Astrocyte of the cerebellum (primary cell): ENCODE measurements around the gene ACTN1.

ENCODE experiments used
- DNase-seq: peaks from one replicate; pipeline ENCODE4 v3.0.0-alpha.2; 2011; ENCODE audit warnings: low read depth
- H3K4me3 ChIP-seq: 2 replicates; pipeline ENCODE4 v1.5.1; 2011; ENCODE audit warnings: mild to moderate bottlenecking, low read depth, low read length, moderate library complexity
- CTCF ChIP-seq: IDR thresholded peaks from 2 replicates; pipeline ENCODE4 v1.5.1; 2012; ENCODE audit warnings: low read length, low read depth, moderate library complexity, mild to moderate bottlenecking; ENCODE audit errors: missing control alignments
- in situ Hi-C: cut with HindIII; loops from 2 replicates; pipeline ENCODE4 v1.10.0; 2017; ENCODE audit warnings: low sequenced_read_pairs

ACTN1 gene

GRCh38 chr14:68908803-68909202, 70.3 kb downstream of the ACTN1 start:
- no peak for DNase-seq
- no peak overlapping the region for H3K4me3 ChIP-seq
- no peak for TF ChIP-seq CTCF
- in situ Hi-C loops: no loop called here

DNA sequence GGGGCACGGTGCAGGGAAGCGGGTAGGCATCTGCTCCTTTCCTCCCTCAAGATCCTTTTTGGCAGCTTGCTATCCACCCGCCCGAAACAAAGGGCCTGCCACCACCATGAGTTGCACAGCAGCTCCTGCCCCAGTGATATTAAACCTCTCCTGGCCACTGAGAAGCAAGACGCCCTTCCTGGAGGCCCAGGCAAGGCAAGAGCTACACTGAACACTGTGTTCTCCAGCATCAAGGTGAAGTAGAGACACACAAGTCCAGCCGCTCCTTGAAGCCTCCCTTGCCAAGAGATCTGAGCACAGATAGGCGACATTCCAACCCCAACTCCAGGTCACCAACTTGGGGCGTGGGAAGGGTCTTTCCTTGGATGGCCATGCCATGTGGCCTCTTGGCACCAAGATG, 70.9 kb downstream of the ACTN1 start:
- H3K4me3 ChIP-seq: no peak overlapping the region
- in situ Hi-C loops: no loop called here
- DNase-seq: no peak
- TF ChIP-seq CTCF: no peak

- no peak overlapping the region for H3K4me3 ChIP-seq
- in situ Hi-C loops: no loop called here
- DNase-seq: no peak
- no peak for TF ChIP-seq CTCF
Observed at GRCh38 chr14:68906439-68906838, 72.7 kb downstream of the ACTN1 start.

DNA sequence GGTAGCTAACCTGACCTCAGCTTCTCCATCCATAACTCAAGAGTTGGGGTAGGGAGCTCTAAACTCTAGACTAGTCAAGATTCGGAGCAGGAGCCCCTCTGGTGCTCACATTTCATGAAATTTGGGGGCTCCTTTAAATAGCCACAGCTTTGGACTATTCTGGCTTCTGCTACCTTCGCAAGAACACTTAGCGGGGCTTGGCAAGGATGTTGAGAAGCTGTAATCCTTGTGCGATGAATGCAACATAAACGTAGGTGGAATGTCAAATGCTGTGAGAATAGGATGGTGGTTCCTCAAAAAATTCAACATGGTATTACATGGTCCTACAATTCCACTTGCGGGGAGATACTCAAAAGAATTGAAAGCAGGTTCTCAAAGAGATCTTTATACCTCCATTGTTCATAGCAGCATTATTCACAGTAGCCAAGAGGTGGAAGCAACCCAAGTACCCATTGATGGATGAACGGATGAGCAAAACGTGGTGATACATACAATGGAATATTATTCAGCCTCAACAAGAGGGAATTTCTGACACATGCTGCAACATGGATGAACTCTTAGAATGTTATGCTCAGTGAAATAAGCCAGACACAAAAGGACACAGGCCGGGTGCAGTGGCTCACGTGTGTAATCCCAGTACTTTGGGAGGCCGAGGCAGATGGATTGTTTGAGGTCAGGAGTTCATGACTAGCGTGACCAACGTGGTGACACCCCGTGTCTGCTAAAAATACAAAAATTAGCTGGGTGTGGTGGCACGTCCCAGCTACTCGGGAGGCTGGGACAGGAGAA, 73.8 kb downstream of the ACTN1 start:
- in situ Hi-C loops: no loop called here
- TF ChIP-seq CTCF: no peak
- H3K4me3 ChIP-seq: no peak overlapping the region
- no peak for DNase-seq

DNA sequence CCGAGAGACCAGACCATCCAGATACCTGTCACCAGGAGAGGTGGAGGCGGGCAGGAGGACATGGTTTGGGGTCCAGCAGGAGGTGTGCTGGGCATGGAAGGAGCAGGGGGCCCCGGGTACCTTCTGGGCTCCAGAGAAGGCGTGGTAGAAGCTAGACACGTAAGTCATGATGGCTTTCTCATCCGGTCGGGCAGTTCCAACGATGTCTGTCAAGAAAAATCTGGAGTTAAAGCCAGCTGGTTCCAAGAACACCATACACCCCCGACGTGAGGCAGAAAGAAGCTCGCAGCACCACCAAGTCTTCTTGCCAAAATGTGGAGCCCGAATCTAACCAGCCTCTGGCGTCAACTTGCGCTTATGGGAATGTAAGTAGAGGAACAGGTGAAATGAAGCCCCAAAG, 76.7 kb downstream of the ACTN1 start:
- no peak for TF ChIP-seq CTCF
- no peak overlapping the region for H3K4me3 ChIP-seq
- in situ Hi-C loops: loop anchor here (5.0 kb wide), 1 partner anchor 65 kb away; no protein-coding TSS in a partner anchor
- DNase-seq: no peak

DNA sequence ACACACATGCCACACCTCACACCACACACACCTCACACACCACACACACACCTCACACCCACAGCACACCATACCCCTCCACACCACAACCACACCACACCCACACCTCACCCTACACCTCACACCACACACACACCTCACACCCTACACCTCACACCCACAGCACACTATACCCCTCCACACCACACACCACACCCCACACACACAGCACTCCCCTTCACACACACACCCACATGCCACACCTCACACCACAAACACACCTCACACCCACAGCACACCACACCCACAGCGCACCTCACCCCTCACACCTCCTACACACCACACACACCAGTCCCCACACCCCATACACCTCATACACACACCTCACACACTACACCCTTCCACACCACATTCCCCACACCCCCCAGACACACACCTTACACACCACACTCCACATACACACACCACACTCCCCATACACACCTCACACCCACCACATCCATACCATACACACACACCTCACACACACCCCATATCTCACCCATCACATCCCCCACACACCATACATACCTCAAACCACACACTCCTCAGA, 80.0 kb downstream of the ACTN1 start:
- no peak for DNase-seq
- in situ Hi-C loops: no loop called here
- H3K4me3 ChIP-seq: no peak overlapping the region

More for the DNA sequence above, 80.0 kb downstream of the ACTN1 start:
- no peak for TF ChIP-seq CTCF
